HG03039 (cell line): Measurements from ENCODE around the gene LRP5.
"Not testable (repeated sequence)": the region's sequence is repeated elsewhere in the genome, so short reads cannot be mapped to it uniquely, and the experiment has no call there.

Experiments used
- ATAC-seq: cut with Tn5 transposase; IDR thresholded peaks from one replicate; pipeline ENCODE4 v1.9.1; 2021; ENCODE audit warnings: mild to moderate bottlenecking, moderate library complexity; ENCODE audit not compliant: unreplicated experiment

LRP5 gene

DNA sequence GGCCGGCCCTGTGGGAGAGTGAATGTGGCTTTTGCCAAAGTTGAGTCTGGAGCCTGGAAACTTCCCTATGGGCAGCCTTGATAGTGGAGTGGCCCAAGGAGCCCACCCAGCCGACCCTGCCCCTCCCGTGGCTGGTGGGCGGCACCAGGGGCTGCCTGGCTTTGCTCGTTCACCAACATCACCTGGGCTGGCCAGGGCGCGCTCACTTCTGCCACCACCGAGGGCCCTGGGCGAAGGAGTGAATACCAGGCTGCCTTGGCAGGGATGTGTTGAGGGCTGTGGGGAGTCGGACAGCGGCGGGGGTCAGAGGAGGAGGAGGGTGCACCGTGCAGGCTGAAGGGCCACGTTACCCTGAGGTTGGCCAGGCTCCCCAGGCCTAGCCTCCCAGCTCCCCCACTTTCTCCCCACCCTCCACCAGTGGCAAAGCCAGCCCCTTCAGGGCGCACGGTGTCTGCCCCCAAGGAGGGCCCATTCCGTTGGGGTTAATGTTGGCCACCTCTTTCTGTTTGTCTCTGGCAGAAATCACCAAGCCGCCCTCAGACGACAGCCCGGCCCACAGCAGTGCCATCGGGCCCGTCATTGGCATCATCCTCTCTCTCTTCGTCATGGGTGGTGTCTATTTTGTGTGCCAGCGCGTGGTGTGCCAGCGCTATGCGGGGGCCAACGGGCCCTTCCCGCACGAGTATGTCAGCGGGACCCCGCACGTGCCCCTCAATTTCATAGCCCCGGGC lies 125.7 kb downstream of the LRP5 start:
- ATAC-seq: no peak

DNA sequence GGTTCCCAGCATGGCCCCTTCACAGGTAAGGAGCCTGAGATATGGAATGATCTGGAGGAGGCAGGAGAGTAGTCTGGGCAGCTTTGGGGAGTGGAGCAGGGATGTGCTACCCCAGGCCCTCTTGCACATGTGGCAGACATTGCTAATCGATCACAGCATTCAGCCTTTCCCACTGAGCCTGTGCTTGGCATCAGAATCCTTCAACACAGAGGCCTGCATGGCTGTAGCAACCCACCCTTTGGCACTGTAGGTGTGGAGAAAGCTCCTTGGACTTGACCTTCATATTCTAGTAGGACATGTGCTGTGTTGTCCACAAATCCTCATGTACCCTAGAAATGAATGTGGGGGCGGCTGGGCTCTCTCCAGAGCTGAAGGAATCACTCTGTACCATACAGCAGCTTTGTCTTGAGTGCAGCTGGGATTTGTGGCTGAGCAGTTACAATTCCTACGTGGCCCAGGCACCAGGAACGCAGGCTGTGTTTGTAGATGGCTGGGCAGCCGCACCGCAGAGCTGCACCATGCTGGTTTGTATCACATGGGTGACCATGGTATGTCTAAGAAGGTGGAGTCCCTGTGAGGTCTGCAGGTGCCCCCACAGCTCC lies 126.4 kb downstream of the LRP5 start:
- ATAC-seq: no peak

- ATAC-seq: no peak
These were observed 127.1 kb downstream of the LRP5 start for GRCh38 chr11:68439355-68440065.

GRCh38 chr11:68440224-68440623 lies 127.8 kb downstream of the LRP5 start:
- ATAC-seq: no peak

- no peak for ATAC-seq
These were observed 129.3 kb downstream of the LRP5 start for GRCh38 chr11:68441466-68442230.

DNA sequence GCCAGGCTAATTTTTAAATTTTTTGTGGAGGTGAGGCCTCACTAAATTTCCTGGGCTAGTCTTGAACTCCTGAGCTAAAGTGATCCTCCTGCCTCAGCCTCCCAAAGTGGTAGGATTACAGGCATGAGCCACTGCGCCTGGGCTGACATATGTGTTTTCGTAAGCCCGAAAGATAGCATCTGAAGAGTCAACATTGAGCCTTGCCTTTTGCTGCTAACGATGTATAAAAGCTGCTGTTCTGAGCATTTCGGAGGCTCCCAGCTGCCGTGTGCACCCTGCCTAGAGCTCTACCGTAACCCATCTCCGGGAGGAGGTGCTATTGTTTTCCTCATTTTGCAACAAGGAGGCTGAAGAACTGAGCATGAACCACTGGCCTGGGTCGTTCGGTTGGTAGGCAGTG lies 130.0 kb downstream of the LRP5 start:
- ATAC-seq: no peak

DNA sequence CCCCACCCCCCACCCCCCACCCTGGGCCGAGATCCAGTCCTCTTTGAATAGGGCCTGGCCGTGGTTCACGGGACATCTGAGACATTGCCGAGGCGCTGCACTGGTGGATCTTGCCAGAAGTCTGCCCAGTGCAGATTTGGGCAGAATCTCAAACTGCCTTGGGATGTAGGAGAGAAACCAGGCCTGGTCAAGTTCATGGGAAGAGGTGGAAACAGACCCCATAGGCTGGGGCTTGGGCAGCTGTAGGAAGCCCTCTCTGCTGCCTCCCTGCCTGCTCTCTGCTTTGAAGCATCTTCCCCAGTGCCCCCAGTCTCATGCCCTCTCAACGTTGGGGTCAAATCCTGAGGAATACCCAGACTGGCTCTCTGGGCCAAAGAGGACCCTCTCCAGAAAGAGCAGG lies 132.2 kb downstream of the LRP5 start:
- ATAC-seq: no peak

DNA sequence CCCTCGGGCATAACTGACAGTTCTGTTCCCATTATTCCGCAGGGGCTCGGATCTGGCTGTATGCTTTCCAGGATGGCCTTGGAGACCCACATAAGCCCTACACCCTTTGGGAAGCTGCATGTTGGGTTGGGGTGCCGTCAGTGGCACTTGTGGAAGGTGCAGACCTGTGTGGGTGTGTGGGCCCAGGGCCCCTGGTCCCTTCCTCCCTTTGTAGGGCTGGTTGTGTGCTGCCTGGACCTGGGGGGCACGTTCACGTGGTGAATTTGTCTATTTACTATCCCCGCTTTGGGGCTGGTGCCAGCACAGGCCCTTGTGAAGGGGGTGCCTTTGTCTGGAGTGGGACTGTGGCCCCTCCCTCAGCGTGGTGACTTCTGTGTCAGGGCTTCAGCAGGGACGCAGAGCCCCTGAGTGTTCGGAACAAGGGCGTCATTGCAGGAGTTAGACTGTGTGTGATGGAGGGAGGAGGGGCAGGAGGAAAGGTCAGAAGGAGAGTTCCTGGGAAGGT lies 133.2 kb downstream of the LRP5 start:
- ATAC-seq: no peak

DNA sequence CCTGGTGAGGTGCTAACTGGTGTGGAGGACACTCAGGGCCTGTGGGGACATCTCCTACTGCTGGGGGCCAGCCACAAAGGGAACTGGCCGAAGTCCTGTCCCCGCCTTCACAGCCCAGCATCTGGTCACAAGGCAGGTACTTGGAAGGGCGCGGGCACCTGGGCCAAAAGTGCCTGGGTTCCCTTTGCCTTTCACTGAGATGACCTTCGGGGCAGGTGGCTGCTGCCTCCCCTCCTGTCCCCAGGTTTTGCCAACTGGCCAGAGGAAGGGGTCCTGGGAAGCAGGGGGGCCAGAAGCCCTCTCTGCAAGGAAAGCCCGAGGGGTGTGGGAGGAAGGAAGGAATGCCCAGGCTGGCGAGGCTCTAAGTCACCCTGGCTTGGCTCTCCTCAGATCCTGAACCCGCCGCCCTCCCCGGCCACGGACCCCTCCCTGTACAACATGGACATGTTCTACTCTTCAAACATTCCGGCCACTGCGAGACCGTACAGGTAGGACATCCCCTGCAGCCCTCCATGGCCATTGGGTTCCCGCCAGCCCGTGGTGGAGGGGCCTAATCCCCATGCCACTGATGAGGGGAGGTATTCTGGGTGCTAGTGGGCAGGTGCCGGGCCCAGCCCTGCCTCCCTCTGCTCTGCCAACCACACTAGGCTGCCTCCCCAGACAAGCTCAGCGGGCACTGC lies 133.8 kb downstream of the LRP5 start:
- ATAC-seq: no peak

DNA sequence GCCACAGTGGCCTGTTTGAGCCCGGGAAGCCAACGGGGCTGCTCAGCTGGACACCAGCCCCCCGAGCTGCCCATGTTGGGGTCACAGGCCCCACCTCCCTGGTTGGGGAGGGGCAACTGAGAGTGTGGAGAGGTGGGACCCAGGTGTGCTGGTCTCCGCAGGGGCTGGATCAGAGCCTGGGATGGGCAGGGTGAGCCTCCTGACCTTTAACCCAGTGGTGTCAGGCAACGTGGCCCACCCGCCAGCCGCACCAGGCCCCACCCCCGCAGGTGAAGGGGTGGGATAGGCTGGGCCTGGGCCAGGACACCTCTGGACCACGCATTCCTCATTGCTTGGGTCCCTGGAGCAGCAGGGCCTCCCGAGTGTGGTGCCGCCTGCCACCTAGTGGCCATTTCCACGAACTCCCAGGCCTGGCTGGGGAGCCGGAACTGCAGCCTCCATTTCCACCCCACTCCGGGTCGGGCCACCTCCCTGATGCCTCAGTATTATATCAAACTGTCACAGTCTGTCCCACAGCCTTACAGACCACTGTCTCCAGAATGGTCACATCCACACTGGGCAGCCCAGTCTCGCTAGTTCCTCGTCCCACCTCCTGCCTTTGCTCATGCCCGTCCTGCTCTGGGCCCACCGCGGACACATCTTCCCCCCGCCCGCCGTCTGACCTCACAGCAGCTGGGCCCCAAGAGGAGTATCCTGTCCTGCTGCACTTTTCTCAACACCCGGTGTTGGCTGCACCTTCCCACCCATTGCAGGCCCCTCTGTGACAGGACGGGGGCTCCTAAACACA lies 134.8 kb downstream of the LRP5 start:
- no peak for ATAC-seq

GRCh38 chr11:68447914-68448313 lies 135.5 kb downstream of the LRP5 start:
- not testable (repeated sequence) for ATAC-seq

GRCh38 chr11:68448604-68449011 lies 136.2 kb downstream of the LRP5 start:
- ATAC-seq: no peak

GRCh38 chr11:68449951-68450350 lies 137.6 kb downstream of the LRP5 start:
- no peak for ATAC-seq

DNA sequence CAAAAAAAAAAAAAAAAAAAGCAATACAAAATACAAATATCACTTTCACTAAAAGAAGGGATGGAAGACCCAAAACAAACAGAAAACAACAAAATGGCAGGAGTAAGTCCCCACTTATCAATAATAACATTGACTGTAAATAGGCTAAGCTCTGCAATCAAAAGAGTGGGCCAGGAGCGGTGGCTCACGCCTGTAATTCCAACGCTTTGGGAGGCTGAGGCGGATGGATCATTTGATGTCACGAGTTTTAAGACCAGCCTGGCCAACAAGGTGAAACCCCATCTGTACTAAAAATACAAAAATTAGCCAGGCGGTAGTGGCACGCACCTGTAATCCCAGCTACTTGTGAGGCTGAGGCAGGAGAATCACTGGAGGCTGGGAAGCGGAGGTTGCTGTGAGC lies 138.3 kb downstream of the LRP5 start:
- ATAC-seq: no peak

DNA sequence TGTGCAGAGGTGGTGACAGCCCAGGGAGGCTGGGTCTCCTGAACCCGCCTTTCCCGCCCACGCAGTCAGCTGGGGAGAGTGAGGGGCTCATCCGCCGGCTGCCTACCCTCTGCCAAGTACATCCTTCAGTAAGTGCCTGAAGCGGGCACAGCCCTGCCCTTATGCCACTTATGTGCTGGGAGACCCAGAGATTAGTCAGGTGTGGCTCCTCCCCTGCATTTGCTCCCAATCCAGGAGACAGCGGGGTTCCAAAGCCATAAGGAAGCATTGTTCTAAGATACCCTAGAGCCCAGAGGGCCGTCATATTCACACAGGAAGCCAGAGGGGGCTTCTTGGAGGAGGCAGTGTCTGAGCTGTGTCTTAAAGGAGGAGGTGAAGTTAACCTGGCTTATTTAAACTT lies 142.4 kb downstream of the LRP5 start:
- ATAC-seq: no peak

DNA sequence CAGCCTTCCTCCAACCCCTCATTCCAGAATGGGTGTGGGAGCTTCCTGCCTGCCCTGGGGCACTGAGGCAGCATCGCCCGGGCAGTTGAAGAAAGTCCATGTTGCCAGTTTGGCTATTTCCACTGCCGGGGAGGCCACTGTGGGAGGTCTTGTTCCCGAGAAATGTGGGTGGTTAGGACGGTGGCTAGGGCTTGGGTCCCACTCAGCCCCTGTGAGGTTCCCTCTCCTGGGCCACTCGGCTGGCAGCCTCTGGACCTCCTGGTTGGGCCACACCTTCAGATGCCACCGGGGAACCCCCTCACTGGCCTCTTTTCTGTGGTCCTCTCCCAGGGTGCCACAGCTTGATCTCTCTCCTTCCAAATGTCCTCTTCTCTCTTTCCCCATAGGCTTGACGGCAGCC lies 143.1 kb downstream of the LRP5 start:
- no peak for ATAC-seq

DNA sequence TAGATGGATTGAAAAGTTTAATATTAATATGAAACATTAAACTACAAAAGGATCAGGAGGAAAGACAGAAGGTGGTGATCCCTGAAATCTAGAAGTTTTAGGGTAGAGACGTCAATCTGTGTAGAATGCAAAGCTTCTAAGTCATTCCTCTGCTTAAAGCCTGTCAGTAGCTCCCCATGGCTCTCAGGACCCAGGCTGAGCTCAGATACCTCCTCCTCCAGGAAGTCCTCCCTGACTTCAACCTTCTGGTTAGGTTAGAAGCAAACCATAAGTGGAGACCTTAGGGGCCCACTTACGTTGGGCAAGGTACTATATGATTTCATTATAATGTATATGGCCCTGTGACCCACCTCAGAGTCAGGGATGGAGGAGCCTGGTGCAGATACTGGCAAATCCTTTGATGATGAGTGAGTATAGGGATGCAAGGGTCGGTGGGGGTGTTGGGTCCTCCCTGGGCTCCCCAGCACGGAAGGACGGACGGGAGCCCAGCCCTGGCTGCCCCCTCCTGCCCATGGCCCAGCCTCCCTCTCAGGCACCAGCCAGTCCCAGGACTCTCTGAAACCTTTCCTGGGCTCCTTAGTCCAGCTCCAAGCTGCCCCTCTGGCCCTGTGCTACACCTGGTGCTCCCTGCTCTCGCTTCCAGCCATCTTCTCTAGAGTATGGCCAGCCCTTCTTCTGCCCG lies 145.0 kb downstream of the LRP5 start:
- ATAC-seq: no peak

DNA sequence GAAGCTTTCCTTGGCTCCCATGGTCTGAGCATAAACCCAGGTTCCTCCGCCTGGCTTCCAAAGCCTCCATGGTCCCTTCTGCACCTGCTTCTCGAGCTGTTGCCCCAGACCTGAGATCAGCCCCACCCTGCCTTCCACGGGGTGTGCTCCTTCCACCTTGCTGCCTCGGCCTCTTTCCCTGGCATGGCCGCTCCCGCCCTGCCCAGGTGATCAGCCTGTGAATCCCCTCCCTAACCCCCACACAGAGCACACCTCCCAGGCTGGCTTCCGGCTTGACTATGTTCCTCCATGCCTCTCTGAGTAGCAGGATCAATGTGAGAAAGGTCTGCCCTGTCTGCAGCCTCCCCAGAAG lies 145.5 kb downstream of the LRP5 start:
- ATAC-seq: no peak

- ATAC-seq: not testable (repeated sequence)
These were observed 145.9 kb downstream of the LRP5 start for GRCh38 chr11:68458340-68458739.
